ENCODE data around the gene BCAP31. TPM values are rescaled to one million over a fixed set of nuclear protein-coding genes. Genes with fewer than 3 reads are reported as not detected.
A peak's percentile ranks its signal among the peaks of the same experiment; 100 is the strongest.

BCAP31 gene
- 43.0 and 47.0 TPM in 2 replicates for total RNA-seq (2014; rRNA removed; shearing (Covaris generic))
- total RNA-seq (2022): 69.3 and 72.0 TPM in 2 replicates
- Bru-seq, nascent RNA: percentile 58 among the genes with signal in this experiment
- percentile 75 among the genes with signal in this experiment for BruChase-seq, experiment 1, labeled RNA remaining after a 6-hour chase
- BruChase-seq, experiment 2, labeled RNA remaining after a 2-hour chase: percentile 69 among the genes with signal in this experiment
- long read RNA-seq, transcript BCAP31-207 (8 exons, 1,824 nt): minor isoform, 10 of 199 reads
- long read RNA-seq, transcript BCAP31-201 (8 exons, 1,643 nt): major isoform, 157 of 199 reads
- long read RNA-seq, partial matches to known transcripts: 18 of 199 reads
- long read RNA-seq, other reads (novel, unspliced or antisense): 14 of 199 reads

DNA sequence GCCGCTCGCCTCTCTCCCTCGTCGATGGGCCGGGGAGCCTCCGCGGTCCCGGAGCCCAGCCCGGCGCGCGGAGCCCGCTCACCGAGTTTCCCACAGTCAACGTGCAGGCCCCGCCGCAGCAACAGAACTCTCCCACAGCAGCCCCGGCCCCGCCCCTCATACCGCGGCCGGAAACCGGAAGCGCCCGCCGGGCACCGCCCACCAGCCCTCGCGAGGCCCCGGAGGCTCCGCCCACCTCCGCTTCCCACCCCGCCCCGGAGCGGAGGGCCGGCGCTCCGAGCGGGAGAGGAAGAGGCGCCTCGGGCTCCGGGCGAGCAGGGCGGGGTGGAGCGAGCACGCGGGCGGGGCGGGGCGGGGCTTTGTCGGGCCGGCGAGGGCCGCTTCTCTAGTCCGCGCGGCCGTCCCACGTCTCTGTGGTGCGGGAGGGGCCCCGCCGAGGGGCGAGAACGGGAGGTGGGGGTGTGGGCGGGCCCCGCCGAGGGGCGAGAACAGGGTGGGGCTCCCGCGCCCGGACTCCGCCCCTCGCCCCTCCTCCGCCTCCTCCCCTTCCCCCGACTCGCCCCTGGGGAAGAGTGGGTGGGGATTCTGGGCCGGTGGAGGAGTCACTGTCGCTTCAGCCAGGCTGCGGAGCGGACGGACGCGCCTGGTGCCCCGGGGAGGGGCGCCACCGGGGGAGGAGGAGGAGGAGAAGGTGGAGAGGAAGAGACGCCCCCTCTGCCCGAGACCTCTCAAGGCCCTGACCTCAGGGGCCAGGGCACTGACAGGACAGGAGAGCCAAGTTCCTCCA, at the start of gene BCAP31, which contains the start of gene ABCD1:
Gene BCAP31 (minus strand): TSS at position 136 of the 787 bp plus-strand sequence. CDS start 1,143 bp downstream, outside the sequence.
Gene ABCD1 (plus strand): TSS at position 605 of the 787 bp plus-strand sequence. CDS start 411 bp downstream, outside the sequence.
- no peaks in the 10 kb centered on the region for H4K20me1 ChIP-seq (ENCODE audit: insufficient read depth, low read length)
- H3K27ac ChIP-seq (ENCODE audit: low read depth, low read length, poor library complexity, severe bottlenecking): peak within 1 kb of the TSS; percentile 76
- peaks cover 50% of the 10 kb centered on the region for H3K4me1 ChIP-seq (ENCODE audit: insufficient read depth, low read length, poor library complexity, severe bottlenecking)
- peak within 1 kb of the TSS; percentile 85 for H3K4me3 ChIP-seq (ENCODE audit: low read depth, low read length, poor library complexity, severe bottlenecking)
- DNase-seq (ENCODE audit: low spot score): peak; percentile 88
- intact Hi-C loops (cut with micrococcal nuclease; ENCODE audit: unreplicated experiment): no loop called here
- POLR2A ChIA-PET: interaction anchor here (0.6 kb wide), 2 partner anchors 184 to 785 kb away, joined by 3 to 4 read pairs; no protein-coding TSS in a partner anchor
- peak within 1 kb of the TSS; percentile 93 for H3K4me2 ChIP-seq (ENCODE audit: low read length)
- no TSS peak for BruUV-seq (replicated peaks)
- H3K79me2 ChIP-seq (ENCODE audit: insufficient read depth, low read depth, low read length): peaks cover 22% of the 10 kb centered on the region; the same call in 1 of the 2 replicates
- CTCF ChIA-PET (ENCODE audit: unreplicated experiment): interaction anchor here (0.5 kb wide), 1 partner anchor 17 kb away, joined by 4 read pairs; no protein-coding TSS in a partner anchor
- H3K9me3 ChIP-seq (ENCODE audit: low read length): no peaks in the 10 kb centered on the region
- no peaks in the 10 kb centered on the region for H3K9me2 ChIP-seq (ENCODE audit: insufficient read depth, low read length)
- H2AFZ ChIP-seq (ENCODE audit: low read length): 0 out of 2 replicates have a peak within 1 kb of the TSS, but pooled peaks have one; percentile 9
- H3K36me3 ChIP-seq (ENCODE audit: insufficient read depth, low read length): peaks cover 29% of the 10 kb centered on the region
- TF ChIP-seq EZH2phosphoT487 (IDR thresholded peaks at IDR 0.05; ENCODE audit: borderline replicate concordance, low read depth, low read length): no peak
- TF ChIP-seq, protein P1, sequence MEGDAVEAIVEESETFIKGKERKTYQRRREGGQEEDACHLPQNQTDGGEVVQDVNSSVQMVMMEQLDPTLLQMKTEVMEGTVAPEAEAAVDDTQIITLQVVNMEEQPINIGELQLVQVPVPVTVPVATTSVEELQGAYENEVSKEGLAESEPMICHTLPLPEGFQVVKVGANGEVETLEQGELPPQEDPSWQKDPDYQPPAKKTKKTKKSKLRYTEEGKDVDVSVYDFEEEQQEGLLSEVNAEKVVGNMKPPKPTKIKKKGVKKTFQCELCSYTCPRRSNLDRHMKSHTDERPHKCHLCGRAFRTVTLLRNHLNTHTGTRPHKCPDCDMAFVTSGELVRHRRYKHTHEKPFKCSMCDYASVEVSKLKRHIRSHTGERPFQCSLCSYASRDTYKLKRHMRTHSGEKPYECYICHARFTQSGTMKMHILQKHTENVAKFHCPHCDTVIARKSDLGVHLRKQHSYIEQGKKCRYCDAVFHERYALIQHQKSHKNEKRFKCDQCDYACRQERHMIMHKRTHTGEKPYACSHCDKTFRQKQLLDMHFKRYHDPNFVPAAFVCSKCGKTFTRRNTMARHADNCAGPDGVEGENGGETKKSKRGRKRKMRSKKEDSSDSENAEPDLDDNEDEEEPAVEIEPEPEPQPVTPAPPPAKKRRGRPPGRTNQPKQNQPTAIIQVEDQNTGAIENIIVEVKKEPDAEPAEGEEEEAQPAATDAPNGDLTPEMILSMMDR (conservative IDR thresholded peaks at IDR 0.05; ENCODE audit: low read length): no peak

DNA sequence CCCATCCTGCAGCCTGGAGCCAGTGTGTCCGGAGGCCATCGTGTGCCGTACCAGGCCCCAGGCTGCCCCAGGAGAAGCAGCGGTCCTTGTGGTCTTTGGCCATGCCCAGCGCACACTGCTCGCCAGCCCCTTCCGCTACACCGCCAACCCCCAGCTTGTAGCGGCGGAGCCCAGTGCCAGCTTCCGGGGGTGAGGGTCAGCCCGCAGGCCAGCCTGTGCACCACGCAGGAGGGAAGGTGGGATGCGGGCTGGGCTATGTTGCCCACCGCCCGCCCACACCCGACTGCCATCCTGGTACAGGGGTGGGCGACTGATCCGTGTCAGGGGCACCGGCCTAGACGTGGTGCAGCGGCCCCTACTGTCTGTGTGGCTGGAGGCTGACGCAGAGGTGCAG, 49.0 kb upstream of the BCAP31 start:
- CTCF ChIA-PET (ENCODE audit: unreplicated experiment): no interaction called here

More for the DNA sequence above, 49.0 kb upstream of the BCAP31 start:
- no peaks in the 10 kb centered on the region for H3K9me3 ChIP-seq (ENCODE audit: low read length)
- intact Hi-C loops (cut with micrococcal nuclease; ENCODE audit: unreplicated experiment): no loop called here
- no peak overlapping the region for H3K4me3 ChIP-seq (ENCODE audit: low read depth, low read length, poor library complexity, severe bottlenecking)
- H3K9me2 ChIP-seq (ENCODE audit: insufficient read depth, low read length): no peaks in the 10 kb centered on the region
- no peak overlapping the region for H3K27ac ChIP-seq (ENCODE audit: low read depth, low read length, poor library complexity, severe bottlenecking)
- POLR2A ChIA-PET: no interaction called here
- BruUV-seq (replicated peaks): no TSS peak
- no peaks in the 10 kb centered on the region for H3K36me3 ChIP-seq (ENCODE audit: insufficient read depth, low read length)
- TF ChIP-seq EZH2phosphoT487 (IDR thresholded peaks at IDR 0.05; ENCODE audit: borderline replicate concordance, low read depth, low read length): no peak
- TF ChIP-seq, protein P1 (conservative IDR thresholded peaks at IDR 0.05; ENCODE audit: low read length): 0 out of 2 replicates have a peak, but pooled peaks have one; percentile 19
- H2AFZ ChIP-seq (ENCODE audit: low read length): no peak overlapping the region
- no peak overlapping the region for H3K4me2 ChIP-seq (ENCODE audit: low read length)
- no peaks in the 10 kb centered on the region for H4K20me1 ChIP-seq (ENCODE audit: insufficient read depth, low read length)
- H3K79me2 ChIP-seq (ENCODE audit: insufficient read depth, low read depth, low read length): no peaks in the 10 kb centered on the region
- H3K4me1 ChIP-seq (ENCODE audit: insufficient read depth, low read length, poor library complexity, severe bottlenecking): no peaks in the 10 kb centered on the region
- no peak for DNase-seq (ENCODE audit: low spot score)

All from OCI-LY7 (cell line).